T1000 (cell line): ENCODE measurements around the gene STRBP.
"Not testable (repeated sequence)": the region's sequence is repeated elsewhere in the genome, so short reads cannot be mapped to it uniquely, and the experiment has no call there.

Experiments used
- DNase-seq: peaks from one replicate; lab custom pipeline; 2025; ENCODE audit warnings: mixed read lengths; lab: John Stamatoyannopoulos, UW

The STRBP gene

DNA sequence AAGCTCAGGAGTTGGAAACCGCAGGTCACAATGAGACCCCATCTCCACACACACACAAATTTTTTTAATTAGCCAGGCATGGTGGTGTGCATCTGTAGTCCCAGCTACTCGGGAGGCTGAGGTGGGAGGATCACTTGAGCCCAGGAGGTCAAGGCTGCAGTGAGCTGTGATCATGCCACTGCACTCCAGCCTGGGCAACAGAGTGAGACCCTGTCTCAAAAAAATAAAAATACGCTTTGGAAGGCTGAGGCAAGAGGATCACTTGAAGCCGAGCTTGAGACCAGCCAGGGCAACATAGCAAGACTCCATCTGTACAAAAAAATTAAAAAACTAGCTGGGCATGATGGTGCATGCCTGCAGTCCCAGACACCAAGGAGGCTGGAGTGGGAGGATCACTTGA is 19.2 kb downstream of the STRBP start:
- DNase-seq, result not testable (repeated sequence)

GRCh38 chr9:123248630-123249029 is 19.8 kb downstream of the STRBP start:
- DNase-seq, result no peak

DNA sequence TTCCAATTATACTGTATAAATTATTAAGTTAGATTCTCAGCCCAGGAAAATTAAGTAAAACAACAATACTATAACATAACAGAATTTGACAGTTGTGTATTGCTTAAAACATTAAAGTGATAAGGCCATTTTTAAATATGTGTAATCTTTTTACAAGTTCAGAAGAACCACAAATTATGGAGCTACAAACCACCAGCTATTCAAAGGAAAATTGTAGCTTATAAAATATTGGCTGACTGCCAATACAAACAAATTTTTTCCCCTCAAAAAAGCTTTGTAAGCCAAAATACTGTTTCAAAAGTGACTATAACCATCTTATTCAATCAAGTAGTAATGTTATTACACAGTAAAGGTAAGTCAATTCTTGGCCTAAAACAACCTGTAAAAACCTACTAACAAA is 21.9 kb downstream of the STRBP start:
- DNase-seq, result no peak

DNA sequence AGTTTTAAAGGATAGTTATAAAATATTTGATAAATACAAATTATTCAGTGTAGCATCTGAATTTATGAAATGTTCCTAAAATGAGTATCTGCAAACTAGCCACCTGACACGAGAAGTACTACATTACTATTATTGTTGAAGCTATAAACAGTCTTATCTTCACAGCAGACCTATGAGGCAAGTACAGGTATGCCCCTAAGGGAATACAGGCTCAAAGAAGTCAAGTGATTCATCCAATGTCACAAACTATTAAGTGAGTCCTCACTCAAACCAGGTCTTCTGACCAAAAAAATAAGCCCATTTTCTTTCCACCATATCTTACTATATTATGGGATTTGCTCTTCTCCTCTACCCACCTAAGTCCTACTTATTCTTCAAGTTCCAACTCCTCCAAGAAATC is 28.7 kb downstream of the STRBP start:
- no peak for DNase-seq

- no peak for DNase-seq
Observed at GRCh38 chr9:123238365-123238764, 30.0 kb downstream of the STRBP start.

GRCh38 chr9:123237220-123237619 is 31.2 kb downstream of the STRBP start:
- DNase-seq, result no peak

DNA sequence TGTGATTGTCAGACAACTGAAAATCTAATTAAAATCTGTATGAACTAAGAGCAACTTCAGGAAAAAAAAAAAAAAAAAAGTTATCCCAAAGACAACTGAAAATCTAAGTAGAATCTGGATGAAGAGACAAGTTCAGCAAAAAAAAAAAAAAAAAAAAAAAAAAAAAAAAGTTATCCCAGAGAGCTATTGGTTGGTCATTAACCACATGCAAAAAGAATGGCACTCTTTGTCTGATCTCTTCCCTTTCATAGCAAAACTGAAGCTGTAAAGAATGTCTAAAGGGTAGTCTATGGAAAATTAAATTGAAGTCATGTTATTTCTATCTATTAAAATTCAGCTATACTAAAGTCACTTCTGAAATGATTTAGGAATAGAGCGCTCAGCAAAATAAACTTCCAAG is 32.9 kb downstream of the STRBP start:
- DNase-seq, result no peak

- DNase-seq, result no peak
Observed at GRCh38 chr9:123234853-123235252, 33.5 kb downstream of the STRBP start.

DNA sequence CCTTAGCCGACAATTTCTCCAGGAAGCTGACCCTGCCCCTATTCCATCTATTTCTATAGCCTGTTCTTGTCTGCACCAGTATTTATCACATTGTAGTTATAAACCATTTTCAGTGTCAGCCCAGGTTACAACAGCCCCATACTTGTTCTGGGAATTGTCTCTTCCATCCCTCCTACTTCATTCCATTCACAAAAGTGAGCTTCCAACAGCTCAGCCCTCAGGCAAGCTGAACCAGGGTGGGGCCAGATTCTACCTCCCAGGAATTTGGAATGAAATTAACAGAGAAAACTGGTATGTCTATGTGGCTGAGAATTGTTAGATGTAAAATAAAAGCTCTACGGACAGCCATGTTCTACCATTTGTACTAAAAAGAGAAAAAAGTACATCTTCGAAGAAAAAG is 36.1 kb downstream of the STRBP start:
- no peak for DNase-seq

GRCh38 chr9:123231421-123231820 is 37.0 kb downstream of the STRBP start:
- no peak for DNase-seq

DNA sequence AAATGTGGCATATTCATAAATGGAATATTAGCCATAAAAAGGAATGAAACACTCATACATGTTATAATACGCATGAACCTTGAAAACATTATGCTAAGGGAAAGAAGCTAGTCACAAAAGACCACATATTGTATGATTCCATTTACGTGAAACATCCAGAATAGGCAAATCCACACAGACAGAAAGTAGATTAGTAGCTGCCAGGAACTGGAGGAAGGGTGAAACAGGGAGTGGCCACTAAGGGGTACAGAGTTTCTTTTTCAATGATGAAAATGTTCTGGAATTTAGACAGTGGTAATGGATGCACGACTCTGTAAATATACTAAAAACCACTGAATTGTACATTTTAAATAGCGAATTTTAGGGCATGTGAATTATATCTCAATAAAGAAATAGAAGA is 39.4 kb downstream of the STRBP start:
- no peak for DNase-seq

- no peak for DNase-seq
Observed at GRCh38 chr9:123225995-123226394, 42.4 kb downstream of the STRBP start.

- peak; percentile 7 for DNase-seq
Observed at GRCh38 chr9:123225374-123225813, 43.0 kb downstream of the STRBP start.

DNA sequence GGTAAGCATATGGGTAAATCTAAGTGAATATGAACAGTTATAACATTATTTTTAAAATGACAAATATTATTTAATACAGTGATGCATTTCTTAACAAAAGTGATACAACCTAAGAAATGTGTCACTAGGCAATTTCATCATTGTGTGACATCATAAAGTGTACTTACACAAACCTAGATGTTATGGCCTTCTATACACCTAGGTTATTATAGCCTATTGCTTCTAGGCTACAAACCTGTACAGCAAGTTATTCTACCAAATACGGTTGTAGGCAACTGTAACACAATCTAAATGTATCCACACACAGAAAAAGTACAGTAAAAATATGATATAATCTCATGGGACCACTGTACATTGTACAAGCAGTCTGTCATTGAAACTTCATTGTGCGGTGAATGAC is 48.3 kb downstream of the STRBP start:
- DNase-seq, result no peak

DNA sequence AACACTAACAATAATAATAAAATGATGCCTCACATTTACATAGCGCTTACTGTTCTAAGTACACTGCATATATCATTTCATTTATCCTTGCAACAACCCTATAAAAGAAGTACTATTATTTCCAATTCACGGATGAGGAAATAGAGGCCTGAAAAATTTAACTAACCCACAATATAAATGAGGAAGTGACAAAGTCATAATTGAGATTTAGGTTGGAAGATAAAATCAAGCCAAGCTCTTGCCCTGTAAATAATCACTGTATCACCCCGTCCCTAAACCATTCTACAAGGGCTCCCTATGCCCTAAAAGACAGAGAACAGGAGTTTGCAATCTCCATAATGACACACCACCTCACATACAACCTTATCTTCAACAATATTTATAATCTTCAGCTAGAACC is 49.6 kb downstream of the STRBP start:
- no peak for DNase-seq

DNA sequence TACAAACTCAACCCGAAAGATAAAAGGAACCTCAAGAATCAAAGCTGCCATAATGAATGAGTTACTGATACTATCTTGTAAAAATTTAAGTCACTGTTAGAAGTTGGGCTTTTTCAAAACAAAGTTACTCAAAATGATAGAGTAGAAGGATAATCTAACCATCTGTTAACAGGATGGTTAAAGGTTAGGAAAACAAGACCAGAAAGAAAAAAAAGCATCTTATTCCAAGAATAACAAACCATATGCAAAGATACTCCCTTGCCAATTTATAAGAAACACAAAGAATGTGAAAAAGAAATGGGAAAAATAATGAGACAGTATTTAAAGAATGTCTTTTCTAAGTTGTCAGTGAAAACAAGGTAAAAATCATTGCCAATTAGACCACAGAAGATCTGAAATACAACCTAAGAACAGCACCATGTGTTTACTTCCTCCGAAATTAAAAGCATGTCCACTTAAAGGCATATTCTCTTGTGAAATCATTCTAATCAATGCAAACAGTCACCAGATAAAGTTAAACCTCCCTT is 51.2 kb downstream of the STRBP start:
- DNase-seq, result no peak

DNA sequence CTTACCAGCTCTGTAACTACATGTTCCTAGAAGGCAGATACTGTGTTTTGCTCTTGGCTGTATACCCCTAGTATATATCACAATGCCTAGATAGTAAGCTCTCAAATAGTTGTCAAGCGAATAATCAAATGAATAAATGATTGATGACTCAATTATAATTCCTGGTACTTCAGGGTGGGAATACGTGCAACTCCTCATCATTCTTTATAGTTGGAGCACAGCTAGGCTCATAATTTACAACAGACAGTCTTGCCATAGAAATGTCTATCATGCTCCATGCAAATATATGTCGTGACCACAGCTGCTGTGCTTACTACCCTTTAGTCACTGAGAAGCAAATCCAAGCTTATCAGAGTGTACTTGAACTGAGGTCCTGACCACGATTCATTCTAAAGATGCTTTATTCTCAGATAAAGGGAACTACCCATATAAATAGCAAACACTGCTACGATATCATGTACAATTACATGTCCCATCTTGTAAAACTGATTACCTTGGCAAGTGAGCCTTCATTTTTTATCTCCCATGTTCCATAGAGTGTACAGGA is 52.1 kb downstream of the STRBP start:
- no peak for DNase-seq

DNA sequence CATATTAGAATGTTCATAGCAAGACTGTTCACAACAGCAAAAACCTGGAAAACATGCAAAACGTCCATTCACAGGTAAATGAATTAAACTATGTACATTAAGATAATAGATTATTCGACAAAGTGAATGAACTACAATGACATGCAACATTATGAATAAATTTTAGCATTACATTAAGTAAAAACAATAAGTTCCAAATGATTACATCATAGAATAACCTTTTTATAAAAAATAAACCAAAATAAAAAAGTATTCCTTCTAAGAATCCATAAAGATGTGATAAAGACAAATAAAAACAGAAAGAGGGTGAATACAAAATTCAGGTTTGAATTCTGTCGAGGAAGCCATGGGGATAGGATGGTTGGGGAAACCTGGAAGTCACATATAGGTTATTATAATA is 57.3 kb downstream of the STRBP start:
- DNase-seq, result no peak

DNA sequence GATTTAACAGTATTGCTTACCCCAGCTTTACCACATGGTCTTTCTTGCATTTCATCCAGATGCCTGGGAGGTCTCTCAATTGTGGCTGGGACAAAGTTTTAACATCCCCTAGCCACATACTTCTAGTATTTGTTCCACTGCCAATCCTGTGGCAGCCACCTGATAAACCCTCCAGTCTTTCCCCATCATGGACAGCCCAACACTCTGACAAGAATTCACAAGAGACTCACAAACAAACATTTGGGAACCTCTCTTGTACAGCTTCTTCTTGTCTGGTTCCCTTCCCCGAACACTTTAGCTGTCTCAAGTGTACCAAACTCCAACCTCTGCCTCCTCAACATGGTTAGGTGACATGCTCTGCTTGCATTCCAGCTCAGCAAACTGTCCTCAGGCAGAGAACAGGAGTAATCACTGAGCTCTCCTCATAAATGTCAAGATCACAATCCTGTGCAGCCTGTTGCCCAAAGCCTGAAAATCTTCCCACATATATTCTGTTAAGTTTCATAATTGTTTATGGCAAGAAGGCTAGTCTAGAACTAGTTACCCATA is 59.7 kb downstream of the STRBP start:
- no peak for DNase-seq

DNA sequence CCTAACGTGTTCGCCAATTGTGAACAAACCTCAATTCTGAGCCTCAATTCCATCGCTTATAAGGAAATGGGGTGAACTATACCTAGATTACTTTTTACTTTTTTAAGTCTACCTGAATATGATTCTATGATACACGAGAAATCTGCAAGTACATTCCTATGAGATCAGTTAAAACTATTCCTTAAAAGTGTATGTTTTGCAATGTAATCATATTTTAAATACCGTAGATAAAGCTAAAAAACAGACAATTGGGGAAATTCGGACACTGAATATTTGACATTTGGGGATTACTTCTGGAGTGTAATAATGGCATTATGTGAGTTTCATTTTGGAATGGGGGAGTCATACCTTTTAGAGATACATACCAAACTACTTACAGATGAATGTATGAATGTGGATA is 62.3 kb downstream of the STRBP start:
- DNase-seq, result no peak

DNA sequence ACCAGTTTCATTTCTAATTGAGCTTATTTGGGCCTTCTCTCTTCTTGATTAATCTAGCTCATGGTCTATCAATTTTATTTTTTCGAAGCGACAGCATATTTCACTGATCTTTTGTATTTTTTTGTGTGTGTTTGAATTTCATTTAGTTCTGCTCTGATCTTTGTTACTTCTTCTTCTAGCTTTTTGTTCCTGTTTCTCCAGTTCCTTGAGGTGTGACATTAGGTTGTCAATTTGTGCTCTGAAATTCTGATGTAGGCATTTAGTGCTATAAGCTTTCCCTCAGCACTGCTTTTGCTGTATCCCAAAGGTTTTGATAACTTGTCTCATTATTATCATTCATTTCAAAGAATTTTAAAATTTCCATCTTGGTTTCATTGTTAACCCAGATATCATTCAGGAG is 67.3 kb downstream of the STRBP start:
- DNase-seq, result no peak

DNA sequence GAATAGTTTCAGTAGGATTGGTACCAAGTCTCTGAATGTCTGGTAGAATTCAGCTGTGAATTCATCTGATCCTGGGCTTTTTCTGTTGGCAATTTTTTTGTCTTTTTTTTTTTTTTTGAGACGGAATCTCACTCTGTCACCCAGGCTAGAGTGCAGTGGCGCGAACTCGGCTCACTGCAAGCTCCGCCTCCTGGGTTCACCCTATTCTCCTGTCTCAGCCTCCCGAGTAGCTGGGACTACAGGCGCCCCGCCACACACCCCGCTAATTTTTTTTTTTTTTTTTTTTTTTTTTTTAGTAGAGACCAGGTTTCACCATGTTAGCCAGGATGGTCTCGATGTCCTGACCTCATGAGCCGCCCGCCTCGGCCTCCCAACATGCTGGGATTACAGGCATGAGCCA is 67.9 kb downstream of the STRBP start:
- not testable (repeated sequence) for DNase-seq

- DNase-seq, result no peak
Observed at GRCh38 chr9:123196124-123196523, 72.3 kb downstream of the STRBP start.

GRCh38 chr9:123194023-123194422 is 74.4 kb downstream of the STRBP start:
- no peak for DNase-seq
